CD4-positive, alpha-beta T cell (primary cell): ENCODE data around the gene SYNE1. TPM values are rescaled to one million over a fixed set of nuclear protein-coding genes. Genes with fewer than 3 reads are reported as not detected.

Experiments used
- ATAC-seq: fragments of 200-7000 bp; cut with Tn5 transposase; one replicate; pipeline ENCODE4 v1.10.0; 2022; ENCODE audit warnings: mild to moderate bottlenecking; ENCODE audit not compliant: poor library complexity
- CTCF ChIA-PET: fragments of 350-600 bp; sonication (Branson Sonifier 250); formaldehyde crosslinking; loops from one replicate; lab custom pipeline; 2021; ENCODE audit warnings: antibody characterized with exemption, inconsistent platforms; lab: Charles Lee
- POLR2A ChIA-PET: fragments of 350-600 bp; sonication (Branson Sonifier 250); formaldehyde crosslinking; loops from one replicate; lab custom pipeline; 2021; ENCODE audit warnings: antibody characterized with exemption, inconsistent platforms; lab: Charles Lee
- DNase-seq, 14 experiments: peaks; one replicate each; pipeline ENCODE4 v3.0.0-alpha.2; 2013 to 2020; ENCODE audit warnings: mixed read lengths in 2 of 14
- H3K27ac ChIP-seq, 2 donors: one replicate each; pipeline versions ENCODE4 v1.5.1 to v1.7.0; 2013; ENCODE audit warnings: low read length in 2 of 2, low read depth in 1 of 2, mild to moderate bottlenecking in 1 of 2
- H3K27me3 ChIP-seq, 2 experiments: 1 replicate in 1 of 2; 2 replicates in 1 of 2; pipeline versions ENCODE4 v1.6.1 to v1.7.0; 2013; ENCODE audit warnings: low read length in 2 of 2, control low read depth in 1 of 2, mild to moderate bottlenecking in 1 of 2, moderate library complexity in 1 of 2; ENCODE audit not compliant: insufficient read depth in 2 of 2, control insufficient read depth in 1 of 2
- H3K36me3 ChIP-seq: one replicate; pipeline ENCODE4 v1.6.1; 2013; ENCODE audit warnings: low read length, control low read depth; ENCODE audit not compliant: insufficient read depth
- H3K4me1 ChIP-seq: one replicate; pipeline ENCODE4 v1.6.1; 2013; ENCODE audit warnings: low read length, control low read depth; ENCODE audit not compliant: insufficient read depth
- H3K4me3 ChIP-seq: one replicate; pipeline ENCODE4 v1.5.1; 2013; ENCODE audit warnings: mild to moderate bottlenecking, low read length, moderate library complexity
- H3K9me3 ChIP-seq, 2 experiments: 1 replicate in 1 of 2; 2 replicates in 1 of 2; pipeline versions ENCODE4 v1.6.1 to v1.7.0; 2013; ENCODE audit warnings: low read length in 2 of 2, mild to moderate bottlenecking in 2 of 2, control low read depth in 1 of 2, moderate library complexity in 1 of 2; ENCODE audit not compliant: control insufficient read depth in 1 of 2, insufficient read depth in 1 of 2
- H3K27ac Mint-ChIP-seq: one replicate; pipeline ENCODE4 v1.8.0; 2020; ENCODE audit warnings: mixed read lengths
- H3K27me3 Mint-ChIP-seq: one replicate; pipeline ENCODE4 v1.8.0; 2021; ENCODE audit warnings: mixed read lengths
- H3K36me3 Mint-ChIP-seq: one replicate; pipeline ENCODE4 v1.8.0; 2021; ENCODE audit warnings: low read depth, mixed read lengths
- H3K4me1 Mint-ChIP-seq: one replicate; pipeline ENCODE4 v1.8.0; 2021; ENCODE audit warnings: low read depth, mixed read lengths
- H3K4me3 Mint-ChIP-seq: one replicate; pipeline ENCODE4 v1.8.0; 2020; ENCODE audit warnings: mild to moderate bottlenecking, mixed read lengths
- H3K9me3 Mint-ChIP-seq: one replicate; pipeline ENCODE4 v1.8.0; 2020; ENCODE audit warnings: mixed read lengths
- CTCF ChIP-seq: fragments of 200-600 bp; IDR thresholded peaks from one replicate; pipeline ENCODE4 v1.8.0; 2022; ENCODE audit warnings: antibody characterized with exemption, mild to moderate bottlenecking
- intact Hi-C, 2 experiments: fragments of 100-400 bp; cut with DNase I in 1 of 2; cut with micrococcal nuclease in 1 of 2; formaldehyde crosslinking; loops; one replicate each; pipeline versions ENCODE4 v1.15.1 to v1.9.0; 2023 to 2025; cut with DNase I, micrococcal nuclease
- total RNA-seq, 174 experiments: library from RNA in 2 of 174; stranded (reverse) in 2 of 174; gene quantifications; one replicate each; pipeline ENCODE4 v1.2.3 and lab custom pipeline; 2021 to 2026

The SYNE1 gene
- total RNA-seq, 2 experiments from 2014 or later = 94.9 to 108 TPM

GRCh38 chr6:152170702-152171667 lies 466.2 kb downstream of the SYNE1 start:
- no peak for TF ChIP-seq CTCF
- Mint-ChIP-seq H3K4me3 (peak overlapping the region; percentile 62), H3K36me3 (peaks cover 87% of the 10 kb centered on the region), H3K4me1 (peaks cover 74% of the 10 kb centered on the region), H3K27me3 (no peaks in the 10 kb centered on the region), H3K9me3 (no peaks in the 10 kb centered on the region), H3K27ac (peak overlapping the region; percentile 91)
- POLR2A ChIA-PET = interaction anchor here (5.2 kb wide), 1 partner anchor 13 kb away, joined by 69 read pairs; no protein-coding TSS in a partner anchor
- peaks cover 29% of the 10 kb centered on the region for H3K4me1 ChIP-seq
- H3K27me3 ChIP-seq = no peaks in the 10 kb centered on the region
- CTCF ChIA-PET = interaction anchor here (0.6 to 0.7 kb wide), 3 partner anchors 15 to 63 kb away, joined by 3 to 4 read pairs (median 3); no protein-coding TSS in a partner anchor
- H3K4me3 ChIP-seq = peak overlapping the region; percentile 26
- peaks cover 85% of the 10 kb centered on the region for H3K36me3 ChIP-seq
- DNase-seq (peak in 9 of 14 experiments; percentile 19 to 80 (median 41)), ATAC-seq (peak; percentile 85)
- peak overlapping the region; percentile 46 to 80 for H3K27ac ChIP-seq
- no peaks in the 10 kb centered on the region for H3K9me3 ChIP-seq
- intact Hi-C loops = loop anchor here (2.0 to 10.0 kb wide), 2 partner anchors 14 to 786 kb away; no protein-coding TSS in a partner anchor

- H3K9me3 Mint-ChIP-seq = no peaks in the 10 kb centered on the region
- no peak for ATAC-seq
- no peak for TF ChIP-seq CTCF
- intact Hi-C loops = loop anchor here (2.0 to 10.0 kb wide), 2 partner anchors 14 to 786 kb away; no protein-coding TSS in a partner anchor
- peaks cover 85% of the 10 kb centered on the region for H3K36me3 ChIP-seq
- H3K27me3 Mint-ChIP-seq = no peaks in the 10 kb centered on the region
- H3K9me3 ChIP-seq = no peaks in the 10 kb centered on the region
- H3K4me1 Mint-ChIP-seq = peaks cover 72% of the 10 kb centered on the region
- H3K36me3 Mint-ChIP-seq = peaks cover 87% of the 10 kb centered on the region
- no peak for DNase-seq
- peaks cover 29% of the 10 kb centered on the region for H3K4me1 ChIP-seq
- no peaks in the 10 kb centered on the region for H3K27me3 ChIP-seq
- H3K27ac Mint-ChIP-seq = peak overlapping the region; percentile 91
- H3K4me3 Mint-ChIP-seq = peak overlapping the region; percentile 62
- CTCF ChIA-PET = interaction anchor here (0.7 kb wide), 2 partner anchors 61 to 63 kb away, joined by 3 to 4 read pairs; no protein-coding TSS in a partner anchor
- peak overlapping the region; percentile 16 to 80 for H3K27ac ChIP-seq
- POLR2A ChIA-PET = interaction anchor here (5.2 kb wide), 1 partner anchor 14 kb away, joined by 69 read pairs; no protein-coding TSS in a partner anchor
- no peak overlapping the region for H3K4me3 ChIP-seq
Observed at GRCh38 chr6:152170313-152170701, 466.9 kb downstream of the SYNE1 start.

GRCh38 chr6:152167641-152168603 lies 469.2 kb downstream of the SYNE1 start:
- Mint-ChIP-seq H3K9me3 (no peaks in the 10 kb centered on the region), H3K27ac (peak overlapping the region; percentile 12), H3K27me3 (no peaks in the 10 kb centered on the region), H3K4me3 (no peak overlapping the region), H3K4me1 (peaks cover 63% of the 10 kb centered on the region), H3K36me3 (peaks cover 87% of the 10 kb centered on the region)
- POLR2A ChIA-PET = interaction anchor here (1.5 to 3.5 kb wide), 3 partner anchors 15 to 17 kb away, joined by 5 to 13 read pairs (median 12); no protein-coding TSS in a partner anchor
- no peaks in the 10 kb centered on the region for H3K9me3 ChIP-seq
- H3K36me3 ChIP-seq = peaks cover 79% of the 10 kb centered on the region
- H3K4me1 ChIP-seq = peaks cover 20% of the 10 kb centered on the region
- intact Hi-C loops = loop anchor here in 1 of 2 experiments (5.0 kb wide), 1 partner anchor 34 kb away; no protein-coding TSS in a partner anchor
- H3K27me3 ChIP-seq = no peaks in the 10 kb centered on the region
- no peak for TF ChIP-seq CTCF
- CTCF ChIA-PET = no interaction called here
- ATAC-seq (no peak), DNase-seq (no peak)
- H3K4me3 ChIP-seq = no peak overlapping the region
- H3K27ac ChIP-seq = no peak overlapping the region
